GM23248 (cell line): ENCODE data around the gene HES2.

Source experiments
- EZH2 ChIP-seq: fragments of 200-600 bp; sonication (generic); IDR thresholded peaks from 2 replicates; pipeline ENCODE4 v1.6.1; 2018; ENCODE audit warnings: antibody characterized with exemption, mild to moderate bottlenecking; ENCODE audit not compliant: insufficient read depth, poor library complexity, severe bottlenecking
- EZH2phosphoT487 ChIP-seq: fragments of 200-600 bp; sonication (generic); IDR thresholded peaks from 2 replicates; pipeline ENCODE4 v1.6.1; 2018; ENCODE audit warnings: antibody characterized with exemption, moderate library complexity, mild to moderate bottlenecking, low read depth; ENCODE audit not compliant: insufficient read depth

DNA sequence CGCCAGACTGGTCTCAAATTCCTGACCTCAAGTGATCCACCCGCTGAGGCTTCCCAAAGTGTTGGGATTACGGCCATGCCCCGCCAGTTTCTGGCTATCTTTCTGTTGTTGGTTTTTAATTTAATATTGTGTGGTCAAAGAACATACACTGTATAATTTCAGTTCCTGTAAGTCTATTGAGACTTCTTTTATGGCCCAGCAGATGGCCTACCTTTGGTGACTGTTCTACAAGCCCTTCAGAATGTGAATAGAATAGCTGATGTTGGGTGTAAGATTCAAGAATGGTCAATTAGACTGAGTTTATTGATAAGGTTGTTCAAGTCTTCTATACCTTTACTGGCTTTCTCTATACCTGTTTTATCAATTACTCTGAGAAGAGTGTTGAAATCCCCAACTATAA lies 10.7 kb downstream of the HES2 start:
- TF ChIP-seq EZH2 (no peak), EZH2phosphoT487 (no peak)
